NCI-H2029 treated with DMSO at 0.1 percent for 48 hours (cell line): Measurements from ENCODE around the gene RPUSD3.
"Not testable (repeated sequence)": the region's sequence is repeated elsewhere in the genome, so short reads cannot be mapped to it uniquely, and the experiment has no call there.

Experiments
- DNase-seq: peaks from one replicate; lab custom pipeline; 2025; lab: John Stamatoyannopoulos, UW

Gene RPUSD3, protein sequence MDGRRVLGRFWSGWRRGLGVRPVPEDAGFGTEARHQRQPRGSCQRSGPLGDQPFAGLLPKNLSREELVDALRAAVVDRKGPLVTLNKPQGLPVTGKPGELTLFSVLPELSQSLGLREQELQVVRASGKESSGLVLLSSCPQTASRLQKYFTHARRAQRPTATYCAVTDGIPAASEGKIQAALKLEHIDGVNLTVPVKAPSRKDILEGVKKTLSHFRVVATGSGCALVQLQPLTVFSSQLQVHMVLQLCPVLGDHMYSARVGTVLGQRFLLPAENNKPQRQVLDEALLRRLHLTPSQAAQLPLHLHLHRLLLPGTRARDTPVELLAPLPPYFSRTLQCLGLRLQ

GRCh38 chr3:9843715-9844438, at the start of gene RPUSD3:
Gene RPUSD3, minus strand, starts transcription at chr3:9844008. Its CDS starts 18 bp downstream, at chr3:9843990.
- peak; percentile 94 for DNase-seq

DNA sequence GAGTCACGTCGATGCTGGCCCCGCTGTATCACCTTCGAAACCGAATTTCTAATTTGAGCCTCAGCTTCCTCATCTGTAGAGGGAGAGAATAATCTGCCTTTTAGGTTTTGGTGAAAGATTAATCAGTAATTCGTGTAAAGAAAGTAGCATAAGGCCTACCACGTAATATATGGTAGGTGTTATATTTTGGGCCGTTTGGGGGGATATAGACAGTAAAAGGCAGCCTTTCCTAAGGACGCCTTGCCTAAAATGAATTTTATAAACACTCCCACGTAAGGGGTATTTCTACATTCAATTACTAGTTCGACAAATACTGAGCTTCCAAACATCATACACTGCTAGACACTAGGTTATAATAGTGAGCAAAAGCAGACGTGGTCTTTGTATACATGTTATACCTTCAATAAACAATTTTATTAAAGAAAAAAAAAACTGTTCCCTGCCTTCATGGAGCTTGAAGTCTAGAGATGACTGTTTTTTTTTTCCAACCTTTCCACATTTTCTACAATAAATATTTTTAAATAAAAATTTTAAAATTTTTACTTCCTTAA, 47.3 kb upstream of the RPUSD3 start:
- no peak for DNase-seq

DNA sequence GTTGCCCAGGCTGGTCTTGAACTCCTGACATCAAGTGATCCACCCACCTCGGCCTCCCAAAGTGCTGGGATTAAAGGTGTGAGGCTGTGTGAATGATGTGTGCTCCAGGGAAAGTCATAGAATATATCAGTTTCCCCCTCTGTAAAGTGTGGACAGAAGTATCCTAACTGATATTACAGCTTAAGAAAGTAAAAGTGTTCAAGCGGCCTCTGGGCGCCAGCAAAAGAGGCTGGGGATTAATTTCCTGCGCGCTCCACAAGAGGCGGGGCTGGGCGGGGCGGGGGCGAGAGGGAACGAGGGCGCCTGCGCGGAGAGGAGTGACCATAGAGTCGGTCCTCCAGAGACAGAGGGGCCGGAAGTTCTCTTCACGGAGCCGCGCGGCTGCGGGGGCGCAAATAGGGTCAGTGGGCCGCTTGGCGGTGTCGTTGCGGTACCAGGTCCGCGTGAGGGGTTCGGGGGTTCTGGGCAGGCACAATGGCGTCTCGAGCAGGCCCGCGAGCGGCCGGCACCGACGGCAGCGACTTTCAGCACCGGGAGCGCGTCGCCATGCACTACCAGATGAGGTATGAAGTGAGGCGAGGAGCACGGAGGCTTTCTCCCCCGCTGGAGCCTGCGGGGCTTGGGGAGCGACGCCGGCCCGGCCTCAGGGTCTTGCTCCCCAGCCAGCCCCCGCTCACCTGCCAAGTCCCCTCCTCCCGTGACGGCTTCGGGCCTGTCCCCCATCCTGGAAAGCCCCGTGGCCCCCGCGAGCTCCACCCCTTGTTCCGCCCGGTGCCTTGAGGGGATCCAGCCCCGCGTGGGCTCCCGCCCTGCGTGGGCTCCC, 46.7 kb upstream of the RPUSD3 start, which contains the start of gene JAGN1:
Gene JAGN1, plus strand, starts transcription at position 362 of the 823 bp plus-strand sequence. Its CDS starts 113 bp downstream, at position 475.
- DNase-seq, result peak; percentile 86

DNA sequence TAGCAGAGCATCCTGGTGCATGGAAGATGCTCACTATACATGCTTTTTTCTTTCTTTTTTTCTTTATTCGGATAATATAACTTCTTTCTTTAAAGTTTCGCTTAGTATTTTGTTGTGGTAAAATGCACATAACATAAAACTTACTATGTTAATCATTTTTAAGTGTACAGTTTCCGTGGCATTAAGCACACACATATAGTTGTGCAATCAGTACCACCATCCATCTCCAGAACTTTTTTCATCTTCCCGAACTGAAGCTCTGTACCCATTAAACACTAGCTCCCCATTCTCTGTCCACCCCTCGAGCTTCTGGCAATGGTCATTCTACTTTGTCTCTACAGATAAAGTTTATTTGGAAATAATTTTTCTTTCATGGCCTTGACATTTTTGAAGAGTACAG, 45.6 kb upstream of the RPUSD3 start:
- no peak for DNase-seq

- no peak for DNase-seq
These were observed 44.7 kb upstream of the RPUSD3 start for GRCh38 chr3:9888540-9888939.

- no peak for DNase-seq
These were observed 43.7 kb upstream of the RPUSD3 start for GRCh38 chr3:9887480-9887879.

DNA sequence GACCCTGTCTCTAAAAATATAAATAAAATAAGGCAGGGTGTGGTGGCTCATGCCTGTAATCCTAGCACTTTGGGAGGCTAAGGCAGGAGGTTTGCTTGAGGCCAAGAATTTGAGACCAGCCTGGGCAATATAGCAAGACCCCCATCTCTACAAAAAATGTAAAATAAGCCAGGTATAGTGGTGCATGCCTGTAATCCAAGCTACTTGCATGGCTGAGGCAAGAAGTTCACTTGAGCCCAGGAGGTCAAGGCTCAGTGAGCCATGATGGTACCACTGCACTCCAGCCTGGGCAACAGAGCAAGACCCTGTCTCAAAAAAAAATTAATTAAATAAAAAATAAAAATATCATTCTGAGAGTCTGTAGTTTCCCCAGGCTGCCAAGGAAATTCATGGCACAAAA, 42.5 kb upstream of the RPUSD3 start:
- no peak for DNase-seq

GRCh38 chr3:9884555-9885165, 40.9 kb upstream of the RPUSD3 start:
- no peak for DNase-seq

- no peak for DNase-seq
These were observed 40.1 kb upstream of the RPUSD3 start for GRCh38 chr3:9883706-9884554.

DNA sequence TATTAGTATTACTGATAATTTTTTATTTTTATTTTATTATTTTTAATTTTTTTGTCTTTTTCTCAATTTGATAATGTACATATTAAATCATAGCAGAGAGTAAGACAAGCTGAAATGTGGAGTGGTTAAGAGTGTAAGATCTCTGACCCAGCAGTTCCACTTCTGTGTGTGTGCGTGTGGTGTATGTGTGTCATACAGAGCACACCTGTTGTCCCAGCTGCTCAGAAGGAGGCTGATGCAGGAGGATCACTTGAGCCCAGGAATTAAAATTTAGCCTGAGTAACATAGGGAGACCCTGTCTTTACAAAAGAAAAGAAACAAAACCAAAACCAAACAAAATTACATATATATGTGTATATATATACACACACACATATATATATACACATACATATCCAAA, 37.6 kb upstream of the RPUSD3 start:
- DNase-seq, result no peak

DNA sequence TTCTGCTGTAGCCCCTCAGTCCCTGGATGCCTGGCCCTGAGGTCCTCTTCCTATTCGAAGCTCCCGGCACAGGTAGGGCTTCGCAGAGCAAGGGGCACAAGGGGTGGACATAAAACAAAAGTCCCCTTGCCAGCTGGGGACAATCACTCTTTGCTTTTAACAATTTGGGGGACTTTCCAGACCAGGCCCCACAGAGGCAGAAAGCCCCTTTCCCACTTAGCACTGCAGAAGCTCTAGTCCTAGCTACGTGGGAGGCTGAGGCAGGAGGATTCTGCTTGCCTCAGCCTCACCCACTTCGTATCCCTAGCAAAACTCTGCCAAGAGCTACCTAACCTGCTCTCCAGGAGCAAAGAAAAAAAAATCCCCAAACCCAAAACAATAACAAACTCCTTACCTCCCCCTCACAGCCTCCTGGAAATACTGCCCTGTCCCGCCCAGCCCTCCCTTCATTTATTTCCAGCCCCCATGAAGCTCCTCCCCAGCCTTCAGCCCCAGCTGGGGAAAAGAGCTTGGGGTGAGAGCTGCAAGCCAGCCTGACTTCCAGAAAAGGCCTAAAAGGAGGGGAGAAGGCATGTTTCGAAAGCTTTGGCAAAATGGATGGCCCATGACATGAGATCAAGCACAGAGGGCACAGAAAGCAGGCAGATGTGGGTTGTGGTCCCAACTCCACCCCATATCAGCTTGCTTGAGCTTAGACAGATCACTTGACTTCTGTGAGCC, 36.2 kb upstream of the RPUSD3 start, which contains the start of gene CIDEC:
Gene CIDEC, minus strand, starts transcription at position 424 of the 720 bp plus-strand sequence. CDS start 1,767 bp downstream, outside the sequence.
- DNase-seq, result no peak

DNA sequence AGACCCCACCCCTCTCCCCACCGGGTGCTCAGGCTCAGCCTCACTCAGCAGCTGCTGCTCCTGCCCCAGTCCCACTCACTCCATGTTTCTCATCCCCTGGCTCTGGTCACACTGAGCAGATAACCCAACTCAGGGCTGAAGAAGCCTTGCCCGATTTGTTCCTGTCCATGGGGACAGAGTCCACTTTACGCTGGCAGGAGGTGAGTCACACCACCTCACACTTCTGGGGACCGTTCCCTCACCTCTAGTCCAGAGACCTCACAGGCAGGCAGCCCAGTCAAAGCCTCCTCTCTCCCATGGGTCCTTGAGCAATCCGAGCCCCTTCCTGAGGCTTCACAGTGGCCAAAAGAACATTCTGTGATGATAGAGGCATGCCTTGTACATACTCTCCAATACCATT, 34.9 kb upstream of the RPUSD3 start:
- DNase-seq, result no peak

GRCh38 chr3:9876991-9877390, 33.2 kb upstream of the RPUSD3 start:
- no peak for DNase-seq

GRCh38 chr3:9876255-9876654, 32.4 kb upstream of the RPUSD3 start:
- DNase-seq, result not testable (repeated sequence)

DNA sequence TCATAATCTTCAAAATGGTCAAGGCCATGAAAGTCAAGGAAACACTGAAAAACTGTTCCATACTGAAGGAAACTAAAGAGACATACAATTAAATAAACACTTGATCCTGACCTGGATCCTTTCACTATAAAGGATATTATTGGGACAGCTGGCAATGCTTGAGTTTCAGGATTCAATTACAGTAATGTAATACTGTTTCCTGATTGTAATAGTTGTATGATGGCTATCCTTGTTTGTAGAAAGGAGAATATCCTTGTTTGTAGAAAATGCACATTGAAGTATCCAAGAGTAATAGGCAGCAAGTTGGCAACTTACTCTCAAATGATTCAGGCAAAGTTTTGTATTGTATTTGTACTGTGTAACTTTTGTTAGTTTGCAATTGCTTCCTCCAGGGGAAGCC, 31.6 kb upstream of the RPUSD3 start:
- peak; percentile 86 for DNase-seq

DNA sequence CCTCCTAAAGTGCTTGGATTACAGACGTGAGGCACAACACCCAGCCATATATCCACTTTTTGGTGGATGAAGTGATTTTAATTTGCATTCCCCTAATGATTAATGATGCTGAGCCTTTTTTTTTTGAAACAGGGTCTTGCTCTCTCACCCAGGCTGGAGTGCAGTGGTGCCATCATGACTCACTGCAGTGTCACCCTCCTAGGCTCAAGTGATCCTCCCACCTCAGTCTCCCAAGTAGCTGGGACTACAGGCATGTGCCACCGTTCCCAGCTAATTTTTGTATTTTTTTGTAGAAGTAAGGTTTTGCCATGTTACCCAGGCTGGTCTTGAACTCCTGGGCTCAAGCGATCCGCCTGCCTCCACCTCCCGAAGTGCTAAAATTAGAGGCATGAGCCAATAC, 28.3 kb upstream of the RPUSD3 start:
- not testable (repeated sequence) for DNase-seq

DNA sequence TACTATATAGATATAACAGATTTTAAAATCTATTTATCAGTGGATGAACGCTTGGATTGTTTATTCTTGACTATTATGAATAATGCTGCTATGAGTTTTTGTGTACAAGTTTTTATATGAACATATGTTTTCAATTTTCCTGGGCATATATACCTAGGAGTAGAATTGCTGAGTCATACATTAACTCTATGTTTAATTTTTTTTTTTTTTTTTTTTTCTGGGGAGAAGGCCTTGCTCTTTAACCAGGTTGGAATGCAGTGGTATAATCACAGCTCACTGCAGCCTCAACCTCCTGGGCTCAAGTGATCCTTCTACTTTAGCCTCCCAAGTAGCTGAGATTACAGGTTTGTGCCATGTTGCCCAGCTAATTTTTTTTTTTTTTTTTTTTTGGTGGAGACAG, 27.2 kb upstream of the RPUSD3 start:
- no peak for DNase-seq

GRCh38 chr3:9869955-9870354, 26.1 kb upstream of the RPUSD3 start:
- no peak for DNase-seq

DNA sequence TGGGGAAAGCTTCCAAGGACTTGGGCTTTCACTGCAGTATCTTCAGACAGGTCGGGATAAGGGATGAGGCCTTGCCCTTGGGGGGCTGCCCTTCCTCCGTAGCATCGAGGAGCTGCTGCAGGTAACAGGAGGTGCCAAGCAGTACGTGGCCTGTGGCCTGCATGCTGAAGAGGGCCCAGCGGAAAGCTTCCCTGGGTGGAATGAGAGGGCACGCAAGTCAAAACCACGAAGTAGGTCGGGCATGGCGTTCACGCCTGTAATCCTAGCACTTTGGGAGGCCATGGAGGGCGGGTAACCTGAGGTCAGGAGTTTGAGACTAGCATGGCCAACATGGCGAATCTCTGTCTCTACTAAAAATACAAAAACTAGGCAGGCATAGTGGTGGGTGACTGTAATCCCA, 23.3 kb upstream of the RPUSD3 start:
- DNase-seq, result no peak

GRCh38 chr3:9866639-9867038, 22.8 kb upstream of the RPUSD3 start:
- DNase-seq, result no peak
